ENCODE data around the gene ABHD2.
"Not testable (repeated sequence)": the region's sequence is repeated elsewhere in the genome, so short reads cannot be mapped to it uniquely, and the experiment has no call there.

The ABHD2 gene

DNA sequence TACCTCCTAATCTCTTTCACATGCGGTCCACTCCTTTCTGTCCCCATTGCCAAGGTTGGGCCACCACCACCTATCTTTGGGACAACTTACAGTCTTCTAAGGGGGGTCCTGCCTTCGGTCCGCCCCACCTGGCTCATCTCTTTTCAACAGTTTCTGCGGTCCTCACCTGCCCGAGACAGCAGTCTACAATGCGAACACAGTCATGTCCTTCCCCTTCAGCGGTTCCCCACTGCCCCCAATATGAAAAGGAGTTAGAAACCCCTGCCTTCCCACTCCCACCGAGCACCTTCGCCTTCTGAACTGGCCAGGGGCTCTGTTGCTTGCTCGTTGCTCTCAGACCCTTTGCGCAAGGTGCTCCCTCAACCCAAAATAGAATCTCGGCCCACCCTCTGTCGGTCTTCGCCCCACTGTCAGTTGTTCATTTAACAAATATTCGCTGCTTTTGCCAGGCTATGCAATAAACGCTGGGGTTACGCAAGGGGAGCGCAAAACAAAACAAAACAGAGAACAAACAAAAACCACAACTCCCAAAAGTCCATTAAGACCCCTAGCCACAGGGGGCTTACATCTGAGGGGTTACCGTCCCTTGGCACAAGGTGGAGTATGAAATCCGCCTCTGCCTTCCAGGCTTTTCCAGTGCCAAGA, 154.9 kb downstream of the ABHD2 start:
- peak; percentile 3 to 18 for DNase-seq

DNA sequence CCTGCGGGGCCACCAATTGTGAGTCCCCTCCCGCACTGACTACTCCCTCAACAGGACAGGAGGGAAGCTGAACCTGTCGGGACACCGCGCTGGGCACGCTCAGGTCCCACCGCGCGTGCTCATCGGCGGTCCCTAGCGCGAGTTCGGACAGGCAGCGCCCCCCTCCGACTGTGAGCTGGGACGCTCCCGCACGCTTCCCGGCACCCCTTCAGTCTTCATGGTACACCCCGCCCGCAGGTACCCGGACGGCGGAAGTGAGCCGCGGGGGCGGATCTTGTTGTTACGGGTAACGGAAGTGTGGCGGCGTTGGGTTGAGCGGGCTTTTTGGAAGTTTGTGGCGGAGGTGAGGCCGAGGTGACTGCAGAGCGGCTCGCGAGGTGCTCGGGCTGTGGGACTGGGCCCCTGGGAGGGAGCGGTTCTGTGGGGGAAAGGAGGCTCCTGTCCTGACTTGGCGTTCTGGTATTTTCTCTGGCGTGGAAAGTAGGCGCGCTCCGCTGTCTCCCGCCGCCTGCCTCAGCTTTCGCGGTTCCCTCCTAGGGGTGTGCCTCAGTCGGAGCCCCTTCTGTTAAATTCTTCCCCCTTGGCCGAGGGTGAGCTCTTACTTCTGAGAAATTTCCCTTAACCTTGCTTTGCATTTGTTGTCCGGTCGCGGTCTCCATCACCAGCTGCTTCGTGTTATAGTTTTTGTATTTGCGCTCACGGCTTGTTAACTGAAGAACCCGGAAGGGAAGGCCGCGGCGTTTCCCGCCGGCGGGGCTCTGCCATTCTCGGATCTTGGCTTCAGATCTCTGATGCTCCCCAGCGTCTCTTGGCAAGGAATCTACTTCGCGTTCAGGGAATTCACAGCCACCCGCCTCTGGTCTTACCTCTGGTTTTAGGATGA, 155.7 kb downstream of the ABHD2 start, which contains the start of gene FANCI:
TSS of gene FANCI (plus strand) at position 289 of the 883 bp plus-strand sequence. CDS start 3,669 bp downstream, outside the sequence.
- peak; percentile 74 to 90 for DNase-seq

DNA sequence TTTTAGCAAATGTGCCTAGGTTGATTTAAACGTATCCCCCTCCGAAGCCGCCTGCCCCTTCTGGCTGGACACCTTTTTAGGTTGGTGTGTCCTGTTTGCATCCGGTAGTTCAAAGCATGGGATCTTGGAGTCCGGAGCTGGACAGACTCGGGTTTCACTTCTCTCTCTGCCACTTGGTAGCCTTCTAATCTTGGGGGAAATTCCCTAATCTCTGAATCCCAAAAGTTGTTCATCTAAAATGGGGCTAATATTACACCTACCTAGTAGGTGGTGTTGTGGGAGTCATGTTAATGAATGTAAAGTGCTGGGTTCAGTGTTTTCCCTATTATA, 156.3 kb downstream of the ABHD2 start:
- peak; percentile 5 to 23 for DNase-seq

DNA sequence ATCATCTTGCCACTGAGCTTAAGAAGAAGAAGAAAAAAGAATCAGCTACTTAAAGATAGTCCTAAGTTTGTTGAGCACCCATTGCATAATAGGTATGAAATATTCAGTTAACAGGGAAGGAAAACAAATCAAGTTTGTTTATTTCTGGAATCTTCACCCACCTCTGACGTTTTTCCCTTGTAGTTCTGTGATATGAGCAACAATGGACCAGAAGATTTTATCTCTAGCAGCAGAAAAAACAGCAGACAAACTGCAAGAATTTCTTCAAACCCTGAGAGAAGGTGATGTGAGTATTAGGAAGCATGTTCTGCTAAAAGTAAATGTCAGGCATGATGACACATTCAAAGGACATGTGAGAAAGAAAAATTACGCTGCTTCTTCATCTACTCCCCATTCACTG, 159.2 kb downstream of the ABHD2 start:
- DNase-seq: no peak

DNA sequence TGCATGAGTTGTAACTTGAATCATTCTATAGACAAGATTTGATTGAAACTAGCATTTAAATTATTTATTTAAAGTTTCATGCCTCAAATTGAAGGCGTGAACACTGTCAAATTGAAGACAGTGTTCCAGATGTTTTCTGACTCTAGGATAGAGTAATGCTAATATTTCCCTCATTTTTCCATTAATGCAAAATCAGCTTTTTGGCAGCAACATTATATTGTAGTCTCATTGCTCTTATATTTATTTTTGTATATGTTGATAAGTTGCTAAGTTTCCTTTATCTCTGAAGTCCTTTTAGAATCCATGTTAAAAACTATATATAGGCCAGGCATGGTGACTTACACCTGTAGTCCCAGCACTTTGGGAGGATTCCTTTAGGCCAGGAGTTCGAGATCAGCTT, 160.3 kb downstream of the ABHD2 start:
- DNase-seq: no peak

DNA sequence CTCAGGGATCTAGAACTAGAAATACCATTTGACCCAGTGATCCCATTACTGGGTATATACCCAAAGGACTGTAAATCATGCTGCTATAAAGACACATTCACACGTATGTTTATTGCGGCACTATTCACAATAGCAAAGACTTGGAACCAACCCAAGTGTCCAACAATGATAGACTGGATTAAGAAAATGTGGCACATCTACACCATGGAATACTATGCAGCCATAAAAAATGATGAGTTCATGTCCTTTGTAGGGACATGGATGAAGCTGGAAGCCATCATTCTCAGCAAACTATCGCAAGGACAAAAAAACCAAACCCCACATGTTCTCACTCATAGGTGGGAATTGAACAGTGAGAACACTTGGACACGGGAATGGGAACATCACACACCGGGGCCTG, 161.9 kb downstream of the ABHD2 start:
- DNase-seq: not testable (repeated sequence)
